H1 (cell line): ENCODE measurements around the gene APOL6. TPM values are rescaled to one million over a fixed set of nuclear protein-coding genes. Genes with fewer than 3 reads are reported as not detected.

Source experiments
- CTCF ChIA-PET: fragments of 300-600 bp; sonication (Branson Sonifier 250); formaldehyde crosslinking; loops from one replicate; lab custom pipeline; 2021; ENCODE audit not compliant: partially characterized antibody; lab: Charles Lee
- POLR2A ChIA-PET: fragments of 300-600 bp; sonication (Branson Sonifier 250); formaldehyde crosslinking; loops from one replicate; lab custom pipeline; 2021; ENCODE audit warnings: inconsistent platforms; ENCODE audit not compliant: partially characterized antibody; lab: Charles Lee
- DNase-seq, 2 experiments: peaks; one replicate each; pipeline versions ENCODE4 v3.0.0 to v3.0.0-alpha.2; 2010 to 2022; ENCODE audit warnings: low spot score in 2 of 2, low read depth in 1 of 2, mixed read lengths in 1 of 2
- FAIRE-seq: peaks from 2 replicates; lab custom pipeline; 2011; peaks lifted over from hg19 to GRCh38; lab: Jason Lieb, UNC
- H2AFZ ChIP-seq: 2 replicates; pipeline ENCODE4 v1.8.1; 2012; ENCODE audit warnings: low read length, inconsistent platforms
- H2AK5ac ChIP-seq: 2 replicates; pipeline ENCODE4 v1.6.1; 2013; ENCODE audit warnings: low read depth, low read length
- H2BK120ac ChIP-seq: replicated peaks from 2 replicates; pipeline ENCODE3; 2013; ENCODE audit warnings: low read depth, low read length, inconsistent platforms
- H2BK12ac ChIP-seq: 2 replicates; pipeline ENCODE4 v1.6.1; 2013; ENCODE audit warnings: low read depth, low read length
- H2BK15ac ChIP-seq: 2 replicates; pipeline ENCODE4 v1.6.1; 2013; ENCODE audit warnings: low read length
- H2BK20ac ChIP-seq: 2 replicates; pipeline ENCODE4 v1.6.1; 2013; ENCODE audit warnings: low read length
- H2BK5ac ChIP-seq: 2 replicates; pipeline ENCODE4 v1.6.1; 2013; ENCODE audit warnings: low read depth, low read length
- H3K14ac ChIP-seq: 2 replicates; pipeline ENCODE4 v1.6.1; 2013; ENCODE audit warnings: inconsistent platforms; ENCODE audit not compliant: insufficient read length
- H3K18ac ChIP-seq: 2 replicates; pipeline ENCODE4 v1.6.1; 2013; ENCODE audit warnings: low read length; ENCODE audit errors: extremely low read depth
- H3K23ac ChIP-seq: 2 replicates; pipeline ENCODE4 v1.6.1; 2013; ENCODE audit warnings: inconsistent platforms; ENCODE audit not compliant: insufficient read length
- H3K23me2 ChIP-seq: 2 replicates; pipeline ENCODE4 v1.6.1; 2013; ENCODE audit warnings: low read depth, low read length
- H3K27ac ChIP-seq: 2 replicates; pipeline ENCODE4 v1.6.1; 2011; ENCODE audit warnings: low read depth, low read length, inconsistent platforms
- H3K27me3 ChIP-seq, 4 experiments: replicated peaks in 1 of 4; 1 replicate in 1 of 4; 2 replicates in 3 of 4; pipeline versions ENCODE4 v1.6.1 to v1.8.1; 2011 to 2013; ENCODE audit warnings: low read length in 3 of 4, mild to moderate bottlenecking in 3 of 4, inconsistent platforms in 2 of 4, mixed read lengths in 2 of 4, moderate library complexity in 1 of 4; ENCODE audit not compliant: control insufficient read depth in 3 of 4, insufficient read depth in 3 of 4; ENCODE audit errors: extremely low read depth in 1 of 4
- H3K36me3 ChIP-seq, 4 experiments: 2 replicates each; pipeline versions ENCODE4 v1.6.1 to v1.8.1; 2011 to 2013; ENCODE audit warnings: mild to moderate bottlenecking in 4 of 4, low read length in 3 of 4, moderate library complexity in 2 of 4, control low read depth in 1 of 4, inconsistent platforms in 1 of 4; ENCODE audit not compliant: insufficient read depth in 4 of 4, control insufficient read depth in 2 of 4
- H3K4ac ChIP-seq: replicated peaks from 2 replicates; pipeline ENCODE3; 2013; ENCODE audit warnings: low read length, low read depth, mixed read lengths, inconsistent platforms; ENCODE audit not compliant: insufficient read length
- H3K4me1 ChIP-seq, 4 experiments: replicated peaks in 1 of 4; 1 replicate in 1 of 4; 2 replicates in 3 of 4; pipeline versions ENCODE4 v1.6.1 to v1.8.1; 2011 to 2013; ENCODE audit warnings: low read length in 3 of 4, inconsistent platforms in 2 of 4, mixed read lengths in 1 of 4; ENCODE audit not compliant: insufficient read depth in 4 of 4, control insufficient read depth in 3 of 4
- H3K4me2 ChIP-seq, 2 experiments: 2 replicates each; pipeline versions ENCODE4 v1.6.1 to v1.8.1; 2011 to 2013; ENCODE audit warnings: low read depth in 2 of 2, low read length in 2 of 2, control low read depth in 1 of 2, inconsistent platforms in 1 of 2, mild to moderate bottlenecking in 1 of 2; ENCODE audit not compliant: insufficient read depth in 1 of 2
- H3K4me3 ChIP-seq, 4 experiments: fragments of 200-600, 300-600 bp in 1 of 4; sonication (generic), shearing (Covaris generic), sonication (Bioruptor Twin) in 1 of 4; 2 replicates each; pipeline versions ENCODE4 v1.5.1 to v1.8.1; 2011 to 2016; ENCODE audit warnings: low read length in 4 of 4, low read depth in 3 of 4, control low read depth in 2 of 4, inconsistent platforms in 2 of 4, mild to moderate bottlenecking in 2 of 4, mixed read lengths in 1 of 4, moderate library complexity in 1 of 4; ENCODE audit not compliant: insufficient read depth in 2 of 4; ENCODE audit errors: extremely low read depth in 1 of 4
- H3K56ac ChIP-seq: replicated peaks from 2 replicates; pipeline ENCODE3; 2013; ENCODE audit warnings: low read depth, mild to moderate bottlenecking, mixed read lengths, low read length, inconsistent platforms; ENCODE audit not compliant: insufficient read length
- H3K79me1 ChIP-seq: 2 replicates; pipeline ENCODE4 v1.6.1; 2013; ENCODE audit warnings: low read depth, low read length, control low read depth
- H3K79me2 ChIP-seq, 2 experiments: 2 replicates each; pipeline versions ENCODE4 v1.6.1 to v1.8.1; 2012 to 2013; ENCODE audit warnings: low read length in 2 of 2, mild to moderate bottlenecking in 2 of 2, inconsistent platforms in 1 of 2; ENCODE audit not compliant: insufficient read depth in 2 of 2, control insufficient read depth in 1 of 2
- H3K9ac ChIP-seq, 4 experiments: replicated peaks in 1 of 4; 1 replicate in 1 of 4; 2 replicates in 3 of 4; pipeline versions ENCODE4 v1.6.1 to v1.8.1; 2011 to 2013; ENCODE audit warnings: low read depth in 3 of 4, low read length in 3 of 4, control low read depth in 2 of 4, mild to moderate bottlenecking in 2 of 4, moderate library complexity in 2 of 4, inconsistent platforms in 1 of 4; ENCODE audit errors: extremely low read depth in 1 of 4
- H3K9me3 ChIP-seq, 2 experiments: 2 replicates each; pipeline versions ENCODE4 v1.6.1 to v1.8.1; 2012 to 2013; ENCODE audit warnings: mild to moderate bottlenecking in 2 of 2, moderate library complexity in 2 of 2, control low read depth in 1 of 2, inconsistent platforms in 1 of 2, low read depth in 1 of 2, low read length in 1 of 2, mixed read lengths in 1 of 2; ENCODE audit not compliant: insufficient read depth in 2 of 2
- H4K20me1 ChIP-seq, 2 experiments: replicated peaks in 1 of 2; 2 replicates each; pipeline versions ENCODE3 to v1.8.1; 2011 to 2013; ENCODE audit warnings: inconsistent platforms in 2 of 2, low read length in 2 of 2, mild to moderate bottlenecking in 1 of 2; ENCODE audit not compliant: insufficient read depth in 2 of 2, control insufficient read depth in 1 of 2
- H4K5ac ChIP-seq: 2 replicates; pipeline ENCODE4 v1.6.1; 2013; ENCODE audit warnings: low read length, low read depth, mixed read lengths, inconsistent platforms; ENCODE audit not compliant: insufficient read length
- H4K8ac ChIP-seq: 2 replicates; pipeline ENCODE4 v1.8.0; 2013; ENCODE audit warnings: mild to moderate bottlenecking, moderate library complexity, low read length, inconsistent platforms; ENCODE audit not compliant: insufficient read depth; ENCODE audit errors: extremely low read depth
- H4K91ac ChIP-seq: replicated peaks from 2 replicates; pipeline ENCODE3; 2013; ENCODE audit warnings: low read length, mixed read lengths, inconsistent platforms; ENCODE audit not compliant: insufficient read length
- BACH1 ChIP-seq: IDR thresholded peaks from 2 replicates; pipeline ENCODE4 v1.6.1; 2012; ENCODE audit warnings: low read length, improper control_type of control experiment
- BCL11A ChIP-seq, 2 experiments: IDR thresholded peaks; one replicate each; pipeline ENCODE4 v1.6.1; 2011; ENCODE audit warnings: low read depth in 2 of 2, low read length in 2 of 2, mild to moderate bottlenecking in 2 of 2
- CEBPB ChIP-seq: IDR thresholded peaks from 2 replicates; pipeline ENCODE4 v1.6.1; 2012; ENCODE audit warnings: low read depth, low read length
- EZH2 ChIP-seq: fragments of 200-600 bp; sonication (generic); IDR thresholded peaks from 2 replicates; pipeline ENCODE4 v1.7.1; 2012; ENCODE audit warnings: low read depth, mild to moderate bottlenecking, moderate library complexity, low read length, inconsistent platforms; ENCODE audit not compliant: severe bottlenecking
- FOSL1 ChIP-seq: IDR thresholded peaks from 2 replicates; pipeline ENCODE4 v1.6.1; 2011; ENCODE audit warnings: mild to moderate bottlenecking, low read depth, low read length, moderate library complexity; ENCODE audit not compliant: insufficient read depth
- GABPA ChIP-seq: IDR thresholded peaks from 2 replicates; pipeline ENCODE4 v1.6.1; 2011; ENCODE audit warnings: mild to moderate bottlenecking, low read length, moderate library complexity, borderline replicate concordance; ENCODE audit not compliant: insufficient read depth
- HDAC6 ChIP-seq: IDR thresholded peaks from one replicate; pipeline ENCODE4 v1.7.1; 2012; ENCODE audit warnings: low read depth, mild to moderate bottlenecking, inconsistent platforms, low read length, moderate library complexity
- NANOG ChIP-seq: IDR thresholded peaks from 2 replicates; pipeline ENCODE4 v1.6.1; 2011; ENCODE audit warnings: low read length, low read depth, mild to moderate bottlenecking, inconsistent platforms; ENCODE audit not compliant: insufficient read depth, poor library complexity, severe bottlenecking
- NRF1 ChIP-seq: IDR thresholded peaks from 2 replicates; pipeline ENCODE4 v1.6.1; 2011; ENCODE audit warnings: mild to moderate bottlenecking, low read depth, low read length, improper control_type of control experiment
- POLR2AphosphoS5 ChIP-seq: IDR thresholded peaks from 2 replicates; pipeline ENCODE4 v1.6.1; 2011; ENCODE audit warnings: low read depth, low read length
- RNF2 ChIP-seq: fragments of 200-900, 300-1000 bp; sonication (generic); IDR thresholded peaks from 2 replicates; pipeline ENCODE4 v1.7.1; 2016; ENCODE audit warnings: borderline replicate concordance, low read depth, mild to moderate bottlenecking, antibody characterized with exemption, low read length; ENCODE audit not compliant: poor library complexity, severe bottlenecking; ENCODE audit errors: missing control alignments
- SAP30 ChIP-seq: fragments of 300-600 bp; sonication (generic); IDR thresholded peaks from 2 replicates; pipeline ENCODE4 v1.7.1; 2012; ENCODE audit warnings: low read length, moderate library complexity, mild to moderate bottlenecking, inconsistent platforms; ENCODE audit not compliant: insufficient read depth, insufficient replicate concordance
- SP1 ChIP-seq: IDR thresholded peaks from 2 replicates; pipeline ENCODE4 v1.6.1; 2011; ENCODE audit warnings: low read depth, low read length
- YY1 ChIP-seq: IDR thresholded peaks from 2 replicates; pipeline ENCODE4 v1.6.1; 2011; ENCODE audit warnings: low read depth, mild to moderate bottlenecking, low read length
- WGBS, 2 experiments: shearing (Covaris generic) in 1 of 2; methylation state at CpG; one replicate each; pipeline versions ENCODE4 v1.1.6 to v1.1.7; 2013 to 2015; ENCODE audit warnings: low lambda C conversion rate in 2 of 2, mixed read lengths in 2 of 2, inconsistent platforms in 1 of 2, low coverage in 1 of 2, missing lambda C conversion rate in 1 of 2; ENCODE audit not compliant: insufficient replicate concordance in 2 of 2, insufficient coverage in 1 of 2, insufficient read length in 1 of 2; ENCODE audit errors: extremely low coverage in 1 of 2, missing lambda C conversion rate in 1 of 2; 5-methylcytosine and 5-hydroxymethylcytosine counted together
- polyA plus RNA-seq, 7 experiments: library from polyadenylated mRNA; depleted of rRNA in 3 of 7; stranded (reverse) in 5 of 7; unstranded in 2 of 7; fragments of >200 nt in 5 of 7; fragments of 200-250 nt in 2 of 7; gene quantifications; 1 replicate in 5 of 7; 2 replicates in 1 of 7; 4 replicates in 1 of 7; pipeline versions ENCODE4 v1.2.1 to v1.2.3, GENCODE V29; 2011 to 2013; ENCODE audit warnings: missing spikeins in 2 of 7, mixed read lengths in 2 of 7
- total RNA-seq: library from RNA; stranded (reverse); fragmentation: NEBNext Ultra II Directional; extraction: Animal tissue kit (Norgen Biotek cat#: 25700); gene quantifications from 2 replicates; pipeline ENCODE4 v1.2.1, GENCODE V29; 2021

Gene APOL6
- total and polyA plus RNA-seq, 2 of the 8 experiments (the other 6 are each of a cell fraction or from before 2014, with no cell fraction given), result 0.06 to 0.13 TPM

GRCh38 chr22:35685731-35686130 is 37.5 kb downstream of the APOL6 start:
- no peak overlapping the region for H2BK20ac ChIP-seq
- H3K18ac ChIP-seq, result no peak overlapping the region
- no peak overlapping the region for H3K27ac ChIP-seq
- no peak overlapping the region for H3K23ac ChIP-seq
- H2BK12ac ChIP-seq, result no peak overlapping the region
- H3K27me3 ChIP-seq, result no peaks in the 10 kb centered on the region
- no peaks in the 10 kb centered on the region for H3K9me3 ChIP-seq
- H2BK15ac ChIP-seq, result no peak overlapping the region
- H3K56ac ChIP-seq, result no peak overlapping the region
- H4K91ac ChIP-seq, result no peak overlapping the region
- DNase-seq, result no peak
- H2AK5ac ChIP-seq, result no peak overlapping the region
- H3K79me1 ChIP-seq, result no peaks in the 10 kb centered on the region
- ChIA-PET POLR2A (interaction anchor here (0.6 kb wide), 1 partner anchor 74 kb away, joined by 3 read pairs; no protein-coding TSS in a partner anchor), CTCF (interaction anchor here (0.5 to 3.6 kb wide), 8 partner anchors 11 to 439 kb away, joined by 3 to 25 read pairs (median 5); partner anchors contain the start of gene APOL6)
- FAIRE-seq, result no peak
- H3K9ac ChIP-seq, result no peak overlapping the region
- no peak overlapping the region for H4K5ac ChIP-seq
- no peak overlapping the region for H2AFZ ChIP-seq
- H3K4me3 ChIP-seq, result no peak overlapping the region
- no peak overlapping the region for H4K8ac ChIP-seq
- no peaks in the 10 kb centered on the region for H3K36me3 ChIP-seq
- no peaks in the 10 kb centered on the region for H4K20me1 ChIP-seq
- peaks cover 2% of the 10 kb centered on the region; the same call in 1 of the 2 replicates for H3K23me2 ChIP-seq
- no peaks in the 10 kb centered on the region for H3K79me2 ChIP-seq
- H3K14ac ChIP-seq, result no peak overlapping the region
- no peak overlapping the region for H2BK5ac ChIP-seq
- WGBS, 2 experiments, result 94% methylated on average over 11 of the region's 11 CpGs; no CpG with 5 or more reads in 1 of the 2 experiments
- no peaks in the 10 kb centered on the region for H3K4me1 ChIP-seq
- no peak overlapping the region for H2BK120ac ChIP-seq
- no peak overlapping the region for H3K4me2 ChIP-seq
- H3K4ac ChIP-seq, result no peak overlapping the region
- no peak for TF ChIP-seq HDAC6
- no peak for TF ChIP-seq EZH2
- no peak for TF ChIP-seq FOSL1
- no peak for TF ChIP-seq RNF2
- TF ChIP-seq NRF1, result no peak
- no peak for TF ChIP-seq SP1
- no peak for TF ChIP-seq BCL11A (IDR thresholded peaks at IDR 0.05; ENCODE audit: low read depth in 2 of 2, low read length in 2 of 2)
- TF ChIP-seq GABPA, result no peak
- TF ChIP-seq CEBPB, result no peak
- no peak for TF ChIP-seq POLR2AphosphoS5
- TF ChIP-seq YY1, result no peak
- no peak for TF ChIP-seq NANOG
- no peak for TF ChIP-seq BACH1
- no peak for TF ChIP-seq SAP30
